Neural cell (in vitro differentiated cells): ENCODE results near the gene S1PR4. TPM values are rescaled to one million over a fixed set of nuclear protein-coding genes. Genes with fewer than 3 reads are reported as not detected.

Experiments
- H2AFZ ChIP-seq: fragments of 200-600, 300-800 bp; sonication (generic), shearing (Covaris generic); 2 replicates; pipeline ENCODE4 v1.6.0; 2014; ENCODE audit warnings: low read depth, mild to moderate bottlenecking, antibody characterized with exemption, low read length, moderate library complexity
- H3F3A ChIP-seq: fragments of 200-600 bp; shearing (Covaris generic); 2 replicates; pipeline ENCODE4 v1.6.1; 2016; ENCODE audit warnings: mild to moderate bottlenecking, moderate library complexity, mixed read lengths, antibody characterized with exemption, low read length; ENCODE audit not compliant: insufficient read depth, poor library complexity, severe bottlenecking
- H3K27ac ChIP-seq: fragments of 200-600, 300-800 bp; sonication (generic), shearing (Covaris generic); 2 replicates; pipeline ENCODE4 v1.5.1; 2014; ENCODE audit warnings: mild to moderate bottlenecking, low read length, moderate library complexity
- H3K27me3 ChIP-seq: fragments of 300-800, 200-600 bp; sonication (generic), shearing (Covaris generic); 2 replicates; pipeline ENCODE4 v1.6.0; 2014; ENCODE audit warnings: mild to moderate bottlenecking, low read depth, low read length, moderate library complexity; ENCODE audit not compliant: insufficient read depth
- H3K36me3 ChIP-seq: fragments of 300-800, 200-600 bp; sonication (generic), shearing (Covaris generic); 2 replicates; pipeline ENCODE4 v1.5.1; 2014; ENCODE audit warnings: mild to moderate bottlenecking, antibody characterized with exemption, low read length, moderate library complexity; ENCODE audit not compliant: insufficient read depth
- H3K4me2 ChIP-seq: fragments of 300-800, 200-600 bp; sonication (generic), shearing (Covaris generic); 2 replicates; pipeline ENCODE4 v1.6.0; 2014; ENCODE audit warnings: mild to moderate bottlenecking, low read length
- H3K4me3 ChIP-seq: fragments of 300-800, 200-600 bp; sonication (generic), shearing (Covaris generic); 2 replicates; pipeline ENCODE4 v1.5.1; 2014; ENCODE audit warnings: mild to moderate bottlenecking, low read length, moderate library complexity
- H3K79me2 ChIP-seq: fragments of 200-600 bp; shearing (Covaris generic); replicated peaks from 2 replicates; pipeline ENCODE4 v1.6.0; 2014; ENCODE audit warnings: mild to moderate bottlenecking, low read length, moderate library complexity; ENCODE audit not compliant: insufficient read depth
- H3K9ac ChIP-seq: fragments of 300-800, 200-600 bp; sonication (generic), shearing (Covaris generic); 2 replicates; pipeline ENCODE4 v1.6.1; 2016; ENCODE audit warnings: mild to moderate bottlenecking, low read length, mixed read lengths
- H3K9me2 ChIP-seq: fragments of 200-600 bp; shearing (Covaris generic); 2 replicates; pipeline ENCODE4 v1.6.1; 2016; ENCODE audit warnings: mild to moderate bottlenecking, low read length, mixed read lengths; ENCODE audit not compliant: insufficient read depth
- H3K9me3 ChIP-seq: fragments of 200-600, 300-800 bp; sonication (generic), shearing (Covaris generic); 2 replicates; pipeline ENCODE4 v1.6.1; 2016; ENCODE audit warnings: mild to moderate bottlenecking, mixed run types, low read length, moderate library complexity, mixed read lengths
- H4K20me1 ChIP-seq: fragments of 200-600 bp; shearing (Covaris generic); 2 replicates; pipeline ENCODE4 v1.6.1; 2016; ENCODE audit warnings: mild to moderate bottlenecking, mixed run types; ENCODE audit not compliant: insufficient read depth
- EP300 ChIP-seq: fragments of 450-650 bp; conservative IDR thresholded peaks from 2 replicates; pipeline ENCODE4 v1.6.1; 2014; ENCODE audit warnings: antibody characterized with exemption, mild to moderate bottlenecking, moderate library complexity; ENCODE audit not compliant: poor library complexity, severe bottlenecking
- EZH2 ChIP-seq: fragments of 200-600, 300-800 bp; shearing (Covaris generic), sonication (generic); IDR thresholded peaks from 2 replicates; pipeline ENCODE4 v1.6.1; 2014; ENCODE audit warnings: antibody characterized with exemption, low read length, borderline replicate concordance, mild to moderate bottlenecking; ENCODE audit not compliant: insufficient read depth, poor library complexity, severe bottlenecking
- MXI1 ChIP-seq: fragments of 450-650 bp; conservative IDR thresholded peaks from 2 replicates; pipeline ENCODE4 v1.6.1; 2014; ENCODE audit warnings: antibody characterized with exemption, mild to moderate bottlenecking; ENCODE audit not compliant: poor library complexity, severe bottlenecking
- POLR2AphosphoS5 ChIP-seq: IDR thresholded peaks from 2 replicates; pipeline ENCODE4 v1.6.1; 2012
- RAD21 ChIP-seq: fragments of 450-650 bp; conservative IDR thresholded peaks from 2 replicates; pipeline ENCODE4 v1.6.1; 2014; ENCODE audit warnings: antibody characterized with exemption, mild to moderate bottlenecking, moderate library complexity
- REST ChIP-seq: IDR thresholded peaks from 2 replicates; pipeline ENCODE4 v1.6.1; 2012; ENCODE audit warnings: borderline replicate concordance
- SMC3 ChIP-seq: fragments of 450-650 bp; conservative IDR thresholded peaks from 2 replicates; pipeline ENCODE4 v1.6.1; 2014; ENCODE audit warnings: antibody characterized with exemption, mild to moderate bottlenecking, moderate library complexity; ENCODE audit not compliant: poor library complexity
- TAF1 ChIP-seq: IDR thresholded peaks from 2 replicates; pipeline ENCODE4 v1.6.1; 2012; ENCODE audit warnings: low read depth
- polyA plus RNA-seq: library from polyadenylated mRNA; depleted of rRNA; stranded (reverse); fragments of >200 nt; gene quantifications from 2 replicates; pipeline ENCODE4 v1.2.3, GENCODE V29; 2014
- TF ChIP-seq, protein P1 (sequence below): fragments of 450-650 bp; IDR thresholded peaks from 2 replicates; pipeline ENCODE4 v1.5.1; 2014; ENCODE audit warnings: antibody characterized with exemption, mild to moderate bottlenecking, moderate library complexity; ENCODE audit not compliant: poor library complexity, severe bottlenecking

S1PR4 gene
- polyA plus RNA-seq, 1 donor from 2014 or later, result not detected

DNA sequence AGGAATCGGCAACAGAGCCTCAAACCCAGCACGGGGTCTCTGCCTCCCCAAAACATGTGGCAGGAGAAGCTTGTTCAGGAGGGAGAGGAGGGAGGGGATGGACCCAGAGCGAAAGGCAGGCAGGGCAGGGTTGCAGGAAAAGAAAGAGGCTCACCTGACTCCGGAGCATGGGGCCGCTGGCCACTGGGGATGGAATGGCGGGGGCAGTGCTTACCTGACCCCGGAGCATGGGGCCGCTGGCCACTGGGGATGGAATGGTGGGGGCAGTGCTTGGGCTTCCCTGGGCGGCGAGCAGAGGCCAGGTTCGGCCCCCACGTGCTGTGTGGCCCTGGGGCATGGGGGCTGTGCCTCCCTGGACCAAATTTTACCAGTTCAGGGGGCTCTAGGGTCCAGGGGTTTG is 32.6 kb downstream of the S1PR4 start:
- no peaks in the 10 kb centered on the region for H3K9me3 ChIP-seq
- no peaks in the 10 kb centered on the region for H3K36me3 ChIP-seq
- TF ChIP-seq MXI1 (no peak), EZH2 (no peak)
- no peaks in the 10 kb centered on the region for H3K79me2 ChIP-seq
- H3K27me3 ChIP-seq, result no peaks in the 10 kb centered on the region
- H3K4me3 ChIP-seq, result no peak overlapping the region
- H3K9me2 ChIP-seq, result no peaks in the 10 kb centered on the region
- H2AFZ ChIP-seq, result no peak overlapping the region
- no peak overlapping the region for H3K9ac ChIP-seq
- no peaks in the 10 kb centered on the region for H3F3A ChIP-seq
- H3K27ac ChIP-seq, result no peak overlapping the region
- H3K4me2 ChIP-seq, result no peak overlapping the region
- H4K20me1 ChIP-seq, result no peaks in the 10 kb centered on the region

DNA sequence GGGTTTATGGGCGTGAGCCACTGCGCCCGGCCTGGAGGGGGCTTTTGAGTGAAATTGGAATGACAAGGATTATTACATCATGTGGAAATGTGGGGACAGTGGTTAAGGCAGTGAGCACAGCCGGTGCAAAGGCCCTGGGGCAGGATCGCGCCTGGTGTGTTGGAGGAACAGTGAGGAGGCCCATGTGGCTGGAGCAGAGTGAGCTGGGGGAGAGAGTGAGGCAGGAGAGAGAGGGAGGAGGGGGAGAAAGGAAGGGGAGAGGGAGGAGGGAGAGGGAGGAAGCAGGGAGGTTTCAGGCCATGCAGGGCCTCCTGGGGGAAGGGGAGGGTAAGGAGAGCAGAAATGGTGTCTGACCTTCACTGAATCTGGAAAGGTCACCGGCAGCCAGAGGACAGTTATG is 34.6 kb downstream of the S1PR4 start:
- no peak overlapping the region for H3K4me2 ChIP-seq
- no peaks in the 10 kb centered on the region for H3K79me2 ChIP-seq
- H3K9ac ChIP-seq, result no peak overlapping the region
- H2AFZ ChIP-seq, result no peak overlapping the region
- H3K4me3 ChIP-seq, result no peak overlapping the region
- no peaks in the 10 kb centered on the region for H3F3A ChIP-seq
- H4K20me1 ChIP-seq, result no peaks in the 10 kb centered on the region
- no peaks in the 10 kb centered on the region for H3K9me3 ChIP-seq
- H3K9me2 ChIP-seq, result no peaks in the 10 kb centered on the region
- H3K36me3 ChIP-seq, result no peaks in the 10 kb centered on the region
- H3K27ac ChIP-seq, result no peak overlapping the region
- TF ChIP-seq TAF1, result no peak
- no peak for TF ChIP-seq SMC3
- no peak for TF ChIP-seq POLR2AphosphoS5
- no peak for TF ChIP-seq RAD21
- TF ChIP-seq MXI1, result no peak
- no peak for TF ChIP-seq EP300
- no peak for TF ChIP-seq EZH2
- TF ChIP-seq REST, result no peak
- TF ChIP-seq, protein P1, sequence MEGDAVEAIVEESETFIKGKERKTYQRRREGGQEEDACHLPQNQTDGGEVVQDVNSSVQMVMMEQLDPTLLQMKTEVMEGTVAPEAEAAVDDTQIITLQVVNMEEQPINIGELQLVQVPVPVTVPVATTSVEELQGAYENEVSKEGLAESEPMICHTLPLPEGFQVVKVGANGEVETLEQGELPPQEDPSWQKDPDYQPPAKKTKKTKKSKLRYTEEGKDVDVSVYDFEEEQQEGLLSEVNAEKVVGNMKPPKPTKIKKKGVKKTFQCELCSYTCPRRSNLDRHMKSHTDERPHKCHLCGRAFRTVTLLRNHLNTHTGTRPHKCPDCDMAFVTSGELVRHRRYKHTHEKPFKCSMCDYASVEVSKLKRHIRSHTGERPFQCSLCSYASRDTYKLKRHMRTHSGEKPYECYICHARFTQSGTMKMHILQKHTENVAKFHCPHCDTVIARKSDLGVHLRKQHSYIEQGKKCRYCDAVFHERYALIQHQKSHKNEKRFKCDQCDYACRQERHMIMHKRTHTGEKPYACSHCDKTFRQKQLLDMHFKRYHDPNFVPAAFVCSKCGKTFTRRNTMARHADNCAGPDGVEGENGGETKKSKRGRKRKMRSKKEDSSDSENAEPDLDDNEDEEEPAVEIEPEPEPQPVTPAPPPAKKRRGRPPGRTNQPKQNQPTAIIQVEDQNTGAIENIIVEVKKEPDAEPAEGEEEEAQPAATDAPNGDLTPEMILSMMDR, result no peak
- H3K27me3 ChIP-seq, result no peaks in the 10 kb centered on the region

DNA sequence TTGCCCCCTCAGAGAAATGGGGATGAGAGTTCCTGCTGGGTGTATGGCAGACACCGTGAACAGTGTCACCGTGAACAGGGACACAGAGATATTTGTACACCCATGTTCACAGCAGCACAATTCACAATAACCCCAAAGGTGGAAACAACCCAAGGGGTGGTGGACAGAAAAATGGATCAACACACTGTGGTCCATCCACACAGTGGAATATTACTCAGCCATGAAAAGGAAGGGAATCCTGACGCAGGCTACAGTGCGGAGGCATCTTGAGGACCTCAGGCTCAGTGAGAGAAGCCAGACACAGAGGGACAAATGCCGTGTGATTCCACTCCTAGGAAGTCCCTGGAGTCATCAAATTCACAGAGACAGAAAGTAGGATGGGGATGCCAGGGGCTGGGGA is 38.3 kb downstream of the S1PR4 start:
- Histone ChIP-seq H3K4me3 (no peak overlapping the region), H3K27ac (no peak overlapping the region), H3K9me3 (no peaks in the 10 kb centered on the region), H3K9ac (no peak overlapping the region), H3K27me3 (no peaks in the 10 kb centered on the region), H3K36me3 (no peaks in the 10 kb centered on the region), H3K4me2 (no peak overlapping the region), H2AFZ (no peak overlapping the region), H3K79me2 (no peaks in the 10 kb centered on the region), H4K20me1 (no peaks in the 10 kb centered on the region), H3K9me2 (no peaks in the 10 kb centered on the region), H3F3A (no peaks in the 10 kb centered on the region)
- TF ChIP-seq EZH2 (no peak), POLR2AphosphoS5 (no peak), TAF1 (no peak), SMC3 (no peak), RAD21 (no peak), MXI1 (no peak), EP300 (no peak), REST (no peak)
- TF ChIP-seq, protein P1, result no peak
